MCF 10A (cell line): ENCODE data around the gene TTLL5. TPM values are rescaled to one million over a fixed set of nuclear protein-coding genes. Genes with fewer than 3 reads are reported as not detected.

Experiments
- BruUV-seq: library from RNA; stranded (reverse); fragments of 400-500 nt; replicated peaks from 2 replicates; lab custom pipeline; 2021; lab: Mats Ljungman, UMichigan
- CTCF ChIA-PET: fragments of 300-600 bp; sonication (Branson Sonifier 250); formaldehyde crosslinking; extraction: SDS; loops from one replicate; lab custom pipeline; 2021; ENCODE audit warnings: antibody characterized with exemption, inconsistent platforms; lab: Yijun Ruan, JAX
- POLR2A ChIA-PET: fragments of 300-600, 350-650 bp; sonication (Branson Sonifier 250); formaldehyde crosslinking; extraction: SDS; loops from one replicate; lab custom pipeline; 2020; ENCODE audit warnings: antibody characterized with exemption, inconsistent platforms; lab: Yijun Ruan, JAX
- DNase-seq: peaks from one replicate; pipeline ENCODE4 v3.0.0-alpha.2; 2018; ENCODE audit not compliant: unreplicated experiment
- H3K27ac Mint-ChIP-seq: one replicate; pipeline ENCODE4 v1.8.0; 2022; ENCODE audit warnings: mild to moderate bottlenecking, low read depth, mixed read lengths; ENCODE audit not compliant: unreplicated experiment
- H3K27me3 Mint-ChIP-seq: one replicate; pipeline ENCODE4 v1.8.0; 2022; ENCODE audit warnings: mixed read lengths; ENCODE audit not compliant: insufficient read depth, unreplicated experiment
- H3K36me3 Mint-ChIP-seq: one replicate; pipeline ENCODE4 v1.8.0; 2022; ENCODE audit warnings: mild to moderate bottlenecking, moderate library complexity, mixed read lengths; ENCODE audit not compliant: insufficient read depth, unreplicated experiment
- H3K4me1 Mint-ChIP-seq: one replicate; pipeline ENCODE4 v1.8.0; 2022; ENCODE audit warnings: mixed read lengths; ENCODE audit not compliant: insufficient read depth, unreplicated experiment
- H3K4me3 Mint-ChIP-seq: one replicate; pipeline ENCODE4 v1.8.0; 2022; ENCODE audit warnings: mild to moderate bottlenecking, moderate library complexity, mixed read lengths; ENCODE audit not compliant: unreplicated experiment
- H3K9me3 Mint-ChIP-seq: one replicate; pipeline ENCODE4 v1.8.0; 2022; ENCODE audit warnings: mixed read lengths; ENCODE audit not compliant: unreplicated experiment
- CTCF ChIP-seq: fragments of 200-600 bp; IDR thresholded peaks from one replicate; pipeline ENCODE4 v1.8.0; 2022; ENCODE audit warnings: antibody characterized with exemption, mild to moderate bottlenecking; ENCODE audit not compliant: unreplicated experiment
- intact Hi-C: fragments of 100-400 bp; cut with micrococcal nuclease; formaldehyde crosslinking; loops from 2 replicates; pipeline ENCODE4 v1.14.1; 2022
- total RNA-seq: library from RNA; stranded (reverse); gene quantifications from 2 replicates; pipeline ENCODE4 v1.2.3, GENCODE V29; 2022

Gene TTLL5
- total RNA-seq, 1 experiment from 2014 or later, result 31.7 TPM

- ChIA-PET CTCF (interaction anchor here (0.7 to 1.2 kb wide), 2 partner anchors 19 to 27 kb away, joined by 3 to 4 read pairs; no protein-coding TSS in a partner anchor), POLR2A (interaction anchor here (0.7 kb wide), 1 partner anchor 179 kb away, joined by 4 read pairs; no protein-coding TSS in a partner anchor)
- BruUV-seq, result no TSS peak
- Mint-ChIP-seq H3K27ac (peak overlapping the region; percentile 66), H3K4me3 (no peak overlapping the region), H3K4me1 (peaks cover 9% of the 10 kb centered on the region), H3K36me3 (peaks cover 35% of the 10 kb centered on the region), H3K27me3 (no peaks in the 10 kb centered on the region), H3K9me3 (no peaks in the 10 kb centered on the region)
- no peak for DNase-seq
- TF ChIP-seq CTCF, result no peak
- intact Hi-C loops, result no loop called here
These were observed 12.4 kb downstream of the TTLL5 start for GRCh38 chr14:75673345-75674035.

GRCh38 chr14:75675265-75675960 is 14.4 kb downstream of the TTLL5 start:
- CTCF ChIA-PET, result interaction anchor here (1.1 kb wide), 1 partner anchor 34 kb away, joined by 5 read pairs; no protein-coding TSS in a partner anchor
- Mint-ChIP-seq H3K4me3 (no peak overlapping the region), H3K27me3 (no peaks in the 10 kb centered on the region), H3K9me3 (no peaks in the 10 kb centered on the region), H3K36me3 (peaks cover 24% of the 10 kb centered on the region), H3K27ac (peak overlapping the region; percentile 11), H3K4me1 (peaks cover 9% of the 10 kb centered on the region)
- TF ChIP-seq CTCF, result no peak
- BruUV-seq, result no TSS peak
- POLR2A ChIA-PET, result interaction anchor here (0.6 to 2.2 kb wide), 4 partner anchors 9 to 1188 kb away, joined by 4 to 11 read pairs (median 6); partner anchors contain the start of genes ERG28 and TTLL5
- intact Hi-C loops, result no loop called here
- peak; percentile 21 for DNase-seq

GRCh38 chr14:75685910-75686309 is 24.9 kb downstream of the TTLL5 start:
- H3K4me1 Mint-ChIP-seq, result no peaks in the 10 kb centered on the region
- peaks cover 59% of the 10 kb centered on the region for H3K36me3 Mint-ChIP-seq
- H3K27ac Mint-ChIP-seq, result no peak overlapping the region
- no peak for TF ChIP-seq CTCF
- ChIA-PET POLR2A (no interaction called here), CTCF (no interaction called here)
- intact Hi-C loops, result no loop called here
- no peaks in the 10 kb centered on the region for H3K9me3 Mint-ChIP-seq
- H3K4me3 Mint-ChIP-seq, result no peak overlapping the region
- no peaks in the 10 kb centered on the region for H3K27me3 Mint-ChIP-seq
- no TSS peak for BruUV-seq
- no peak for DNase-seq

GRCh38 chr14:75689012-75689411 is 28.0 kb downstream of the TTLL5 start:
- peaks cover 48% of the 10 kb centered on the region for H3K36me3 Mint-ChIP-seq
- POLR2A ChIA-PET, result interaction anchor here (0.7 kb wide), 1 partner anchor 747 kb away, joined by 3 read pairs; no protein-coding TSS in a partner anchor
- no peaks in the 10 kb centered on the region for H3K4me1 Mint-ChIP-seq
- no TSS peak for BruUV-seq
- no peak for DNase-seq
- TF ChIP-seq CTCF, result no peak
- no peak overlapping the region for H3K27ac Mint-ChIP-seq
- no peaks in the 10 kb centered on the region for H3K27me3 Mint-ChIP-seq
- CTCF ChIA-PET, result interaction anchor here (1.2 kb wide), 1 partner anchor 22 kb away, joined by 4 read pairs; no protein-coding TSS in a partner anchor
- intact Hi-C loops, result no loop called here
- H3K9me3 Mint-ChIP-seq, result no peaks in the 10 kb centered on the region
- no peak overlapping the region for H3K4me3 Mint-ChIP-seq
